HepG2 (cell line): ENCODE measurements around the gene RAD18. TPM values are rescaled to one million over a fixed set of nuclear protein-coding genes. Genes with fewer than 3 reads are reported as not detected.
A peak's percentile ranks its signal among the peaks of the same experiment; 100 is the strongest.

ENCODE experiments used
- ATRX ChIP-seq: sonication (generic); formaldehyde crosslinking; IDR thresholded peaks from 2 replicates; pipeline ENCODE4 v1.4.0; 2020; ENCODE audit warnings: missing genetic modification reagents, borderline replicate concordance
- BHLHE40 ChIP-seq: IDR thresholded peaks from 2 replicates; pipeline ENCODE4 v1.6.1; 2011; ENCODE audit warnings: low read length, improper control_type of control experiment
- ELF4 ChIP-seq: sonication (generic); formaldehyde crosslinking; IDR thresholded peaks from 2 replicates; pipeline ENCODE4 v1.5.0; 2020; ENCODE audit warnings: missing genetic modification reagents, mild to moderate bottlenecking, moderate library complexity, borderline replicate concordance
- FOSL2 ChIP-seq: sonication (generic); formaldehyde crosslinking; IDR thresholded peaks from 2 replicates; pipeline ENCODE4 v1.4.0; 2020; ENCODE audit warnings: missing genetic modification reagents
- HMG20A ChIP-seq: IDR thresholded peaks from 2 replicates; pipeline ENCODE4 v1.6.1; 2016; ENCODE audit warnings: borderline replicate concordance
- HMG20B ChIP-seq: conservative IDR thresholded peaks from 2 replicates; pipeline ENCODE4 v1.6.1; 2016; ENCODE audit warnings: missing genetic modification reagents, missing compliant biosample characterization
- IKZF1 ChIP-seq: fragments of 450-650 bp; IDR thresholded peaks from 2 replicates; pipeline ENCODE4 v1.7.1; 2016
- KAT8 ChIP-seq: IDR thresholded peaks from 2 replicates; pipeline ENCODE4 v1.6.1; 2016; ENCODE audit warnings: missing genetic modification reagents, missing compliant biosample characterization
- RBFOX2 ChIP-seq: fragments of 200-400 bp; formaldehyde crosslinking; IDR thresholded peaks from 2 replicates; pipeline ENCODE4 v1.6.1; 2017; ENCODE audit warnings: low read depth, mild to moderate bottlenecking, low read length
- RNF2 ChIP-seq: fragments of 450-650 bp; conservative IDR thresholded peaks from 2 replicates; pipeline ENCODE4 v1.6.1; 2016; ENCODE audit warnings: low read depth
- RORA ChIP-seq: sonication (generic); formaldehyde crosslinking; IDR thresholded peaks from 2 replicates; pipeline ENCODE4 v1.5.0; 2020; ENCODE audit warnings: mild to moderate bottlenecking, missing genetic modification reagents, moderate library complexity
- RXRA ChIP-seq: sonication (generic); formaldehyde crosslinking; IDR thresholded peaks from 2 replicates; pipeline ENCODE4 v1.5.1; 2020; ENCODE audit warnings: missing genetic modification reagents
- SALL1 ChIP-seq: sonication (generic); formaldehyde crosslinking; IDR thresholded peaks from 2 replicates; pipeline ENCODE4 v1.8.0; 2022; ENCODE audit warnings: mild to moderate bottlenecking, missing genetic modification reagents
- TBL1XR1 ChIP-seq: fragments of 150-350 bp; IDR thresholded peaks from 2 replicates; pipeline ENCODE4 v1.6.1; 2014; ENCODE audit warnings: borderline replicate concordance, low read length; ENCODE audit not compliant: partially characterized antibody
- WIZ ChIP-seq: sonication (generic); formaldehyde crosslinking; IDR thresholded peaks from 2 replicates; pipeline ENCODE4 v1.5.1; 2020; ENCODE audit warnings: mild to moderate bottlenecking, missing genetic modification reagents
- ZKSCAN1 ChIP-seq: fragments of 150-350 bp; IDR thresholded peaks from 2 replicates; pipeline ENCODE4 v1.6.1; 2014; ENCODE audit warnings: low read length
- ZNF44 ChIP-seq: sonication (generic); formaldehyde crosslinking; IDR thresholded peaks from 2 replicates; pipeline ENCODE4 v1.5.1; 2020; ENCODE audit warnings: mild to moderate bottlenecking, missing genetic modification reagents
- ZNF644 ChIP-seq: IDR thresholded peaks from 2 replicates; pipeline ENCODE4 v1.6.1; 2016; ENCODE audit warnings: low read depth
- polyA plus RNA-seq, 8 experiments: library from polyadenylated mRNA; depleted of rRNA in 3 of 8; stranded (reverse) in 7 of 8; unstranded in 1 of 8; fragments of >200 nt; fragmentation: Illumina TruSeq in 4 of 8; extraction: Trizol in 4 of 8; gene quantifications; 2 replicates each; pipeline versions ENCODE4 v1.2.1 to v1.2.3, GENCODE V29; 2011 to 2016; ENCODE audit warnings: low read depth in 4 of 8, missing spikeins in 1 of 8, mixed read lengths in 1 of 8; ENCODE audit not compliant: insufficient read depth in 1 of 8
- total RNA-seq, 5 experiments: library from RNA; depleted of rRNA; stranded (reverse); fragments of >200 nt; fragmentation: Illumina TruSeq; extraction: Trizol; gene quantifications; 2 replicates each; pipeline ENCODE4 v1.2.3, GENCODE V29; 2016; ENCODE audit warnings: low read depth in 1 of 5
- TF ChIP-seq, protein P1 (sequence below): sonication (generic); formaldehyde crosslinking; IDR thresholded peaks from 2 replicates; pipeline ENCODE4 v1.9.0; 2021; ENCODE audit warnings: mild to moderate bottlenecking, missing genetic modification reagents
- TF ChIP-seq, protein P2 (sequence below): sonication (generic); formaldehyde crosslinking; IDR thresholded peaks from 2 replicates; pipeline ENCODE4 v1.4.0; 2020; ENCODE audit warnings: missing genetic modification reagents
- TF ChIP-seq, protein P3 (sequence below): sonication (generic); formaldehyde crosslinking; IDR thresholded peaks from 2 replicates; pipeline ENCODE4 v1.4.0; 2020; ENCODE audit warnings: missing genetic modification reagents
- TF ChIP-seq, protein P4 (sequence below): fragments of 450-650 bp; IDR thresholded peaks from 2 replicates; pipeline ENCODE4 v1.6.1; 2016
- TF ChIP-seq, protein P5 (sequence below): sonication (generic); formaldehyde crosslinking; IDR thresholded peaks from 2 replicates; pipeline ENCODE4 v1.5.1; 2020; ENCODE audit warnings: missing genetic modification reagents, mild to moderate bottlenecking, borderline replicate concordance

The RAD18 gene
- total and polyA plus RNA-seq, 2 of the 13 experiments (the other 11 are each of a cell fraction or from before 2014, with no cell fraction given): 5.9 to 20.7 TPM

DNA sequence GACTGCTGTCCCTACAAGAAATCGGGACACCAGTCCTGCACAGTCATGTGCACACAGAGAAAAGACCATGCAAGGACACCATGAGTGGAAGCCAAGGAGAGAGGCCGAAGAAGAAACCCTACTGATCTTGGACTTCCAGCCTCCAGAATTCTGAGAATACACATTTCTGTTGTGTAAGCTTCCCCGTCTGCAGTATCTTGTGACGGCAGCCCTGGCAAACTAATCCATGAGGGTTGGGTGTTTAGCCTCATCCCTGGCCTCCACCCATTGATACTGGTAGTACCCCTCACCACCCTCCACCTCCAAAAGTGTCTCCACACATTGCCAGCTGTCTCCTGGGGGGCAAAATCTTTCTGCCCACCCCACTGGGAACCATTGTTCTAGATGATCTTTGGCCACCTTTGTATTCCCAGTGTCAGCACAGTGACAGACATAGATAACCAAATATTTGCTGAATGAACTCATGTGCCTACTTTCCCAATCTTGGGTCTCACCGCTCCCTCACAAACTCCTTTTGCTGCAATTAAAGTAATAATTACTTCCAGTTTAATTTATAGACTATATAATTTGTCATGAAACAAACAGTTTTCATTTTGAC is 83.8 kb downstream of the RAD18 start (continued):
- TF ChIP-seq, protein P1, sequence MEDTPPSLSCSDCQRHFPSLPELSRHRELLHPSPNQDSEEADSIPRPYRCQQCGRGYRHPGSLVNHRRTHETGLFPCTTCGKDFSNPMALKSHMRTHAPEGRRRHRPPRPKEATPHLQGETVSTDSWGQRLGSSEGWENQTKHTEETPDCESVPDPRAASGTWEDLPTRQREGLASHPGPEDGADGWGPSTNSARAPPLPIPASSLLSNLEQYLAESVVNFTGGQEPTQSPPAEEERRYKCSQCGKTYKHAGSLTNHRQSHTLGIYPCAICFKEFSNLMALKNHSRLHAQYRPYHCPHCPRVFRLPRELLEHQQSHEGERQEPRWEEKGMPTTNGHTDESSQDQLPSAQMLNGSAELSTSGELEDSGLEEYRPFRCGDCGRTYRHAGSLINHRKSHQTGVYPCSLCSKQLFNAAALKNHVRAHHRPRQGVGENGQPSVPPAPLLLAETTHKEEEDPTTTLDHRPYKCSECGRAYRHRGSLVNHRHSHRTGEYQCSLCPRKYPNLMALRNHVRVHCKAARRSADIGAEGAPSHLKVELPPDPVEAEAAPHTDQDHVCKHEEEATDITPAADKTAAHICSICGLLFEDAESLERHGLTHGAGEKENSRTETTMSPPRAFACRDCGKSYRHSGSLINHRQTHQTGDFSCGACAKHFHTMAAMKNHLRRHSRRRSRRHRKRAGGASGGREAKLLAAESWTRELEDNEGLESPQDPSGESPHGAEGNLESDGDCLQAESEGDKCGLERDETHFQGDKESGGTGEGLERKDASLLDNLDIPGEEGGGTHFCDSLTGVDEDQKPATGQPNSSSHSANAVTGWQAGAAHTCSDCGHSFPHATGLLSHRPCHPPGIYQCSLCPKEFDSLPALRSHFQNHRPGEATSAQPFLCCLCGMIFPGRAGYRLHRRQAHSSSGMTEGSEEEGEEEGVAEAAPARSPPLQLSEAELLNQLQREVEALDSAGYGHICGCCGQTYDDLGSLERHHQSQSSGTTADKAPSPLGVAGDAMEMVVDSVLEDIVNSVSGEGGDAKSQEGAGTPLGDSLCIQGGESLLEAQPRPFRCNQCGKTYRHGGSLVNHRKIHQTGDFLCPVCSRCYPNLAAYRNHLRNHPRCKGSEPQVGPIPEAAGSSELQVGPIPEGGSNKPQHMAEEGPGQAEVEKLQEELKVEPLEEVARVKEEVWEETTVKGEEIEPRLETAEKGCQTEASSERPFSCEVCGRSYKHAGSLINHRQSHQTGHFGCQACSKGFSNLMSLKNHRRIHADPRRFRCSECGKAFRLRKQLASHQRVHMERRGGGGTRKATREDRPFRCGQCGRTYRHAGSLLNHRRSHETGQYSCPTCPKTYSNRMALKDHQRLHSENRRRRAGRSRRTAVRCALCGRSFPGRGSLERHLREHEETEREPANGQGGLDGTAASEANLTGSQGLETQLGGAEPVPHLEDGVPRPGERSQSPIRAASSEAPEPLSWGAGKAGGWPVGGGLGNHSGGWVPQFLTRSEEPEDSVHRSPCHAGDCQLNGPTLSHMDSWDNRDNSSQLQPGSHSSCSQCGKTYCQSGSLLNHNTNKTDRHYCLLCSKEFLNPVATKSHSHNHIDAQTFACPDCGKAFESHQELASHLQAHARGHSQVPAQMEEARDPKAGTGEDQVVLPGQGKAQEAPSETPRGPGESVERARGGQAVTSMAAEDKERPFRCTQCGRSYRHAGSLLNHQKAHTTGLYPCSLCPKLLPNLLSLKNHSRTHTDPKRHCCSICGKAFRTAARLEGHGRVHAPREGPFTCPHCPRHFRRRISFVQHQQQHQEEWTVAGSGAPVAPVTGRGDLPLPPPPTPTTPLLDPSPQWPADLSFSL: no peak
- TF ChIP-seq, protein P2, sequence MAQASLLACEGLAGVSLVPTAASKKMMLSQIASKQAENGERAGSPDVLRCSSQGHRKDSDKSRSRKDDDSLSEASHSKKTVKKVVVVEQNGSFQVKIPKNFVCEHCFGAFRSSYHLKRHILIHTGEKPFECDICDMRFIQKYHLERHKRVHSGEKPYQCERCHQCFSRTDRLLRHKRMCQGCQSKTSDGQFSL (CRISPR knock-in tag): no peak
- TF ChIP-seq IKZF1 (no peak), RBFOX2 (no peak), KAT8 (CRISPR knock-in tag) (no peak), ZNF644 (CRISPR knock-in tag) (0 out of 2 replicates have a peak, but pooled peaks have one; percentile 31), FOSL2 (peak; percentile 75), ELF4 (CRISPR knock-in tag) (no peak), ZNF44 (CRISPR knock-in tag) (no peak), TBL1XR1 (no peak), RXRA (CRISPR knock-in tag) (no peak), BHLHE40 (0 out of 2 replicates have a peak, but pooled peaks have one; percentile 18), RORA (CRISPR knock-in tag) (no peak), HMG20A (CRISPR knock-in tag) (peak; percentile 24; the same call in 1 of the 2 replicates), SALL1 (CRISPR knock-in tag) (peak; percentile 69), ATRX (CRISPR knock-in tag) (no peak), ZKSCAN1 (no peak), WIZ (CRISPR knock-in tag) (no peak), RNF2 (no peak), HMG20B (no peak)
- TF ChIP-seq, protein P3, sequence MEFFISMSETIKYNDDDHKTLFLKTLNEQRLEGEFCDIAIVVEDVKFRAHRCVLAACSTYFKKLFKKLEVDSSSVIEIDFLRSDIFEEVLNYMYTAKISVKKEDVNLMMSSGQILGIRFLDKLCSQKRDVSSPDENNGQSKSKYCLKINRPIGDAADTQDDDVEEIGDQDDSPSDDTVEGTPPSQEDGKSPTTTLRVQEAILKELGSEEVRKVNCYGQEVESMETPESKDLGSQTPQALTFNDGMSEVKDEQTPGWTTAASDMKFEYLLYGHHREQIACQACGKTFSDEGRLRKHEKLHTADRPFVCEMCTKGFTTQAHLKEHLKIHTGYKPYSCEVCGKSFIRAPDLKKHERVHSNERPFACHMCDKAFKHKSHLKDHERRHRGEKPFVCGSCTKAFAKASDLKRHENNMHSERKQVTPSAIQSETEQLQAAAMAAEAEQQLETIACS (CRISPR knock-in tag): no peak
- TF ChIP-seq, protein P4, sequence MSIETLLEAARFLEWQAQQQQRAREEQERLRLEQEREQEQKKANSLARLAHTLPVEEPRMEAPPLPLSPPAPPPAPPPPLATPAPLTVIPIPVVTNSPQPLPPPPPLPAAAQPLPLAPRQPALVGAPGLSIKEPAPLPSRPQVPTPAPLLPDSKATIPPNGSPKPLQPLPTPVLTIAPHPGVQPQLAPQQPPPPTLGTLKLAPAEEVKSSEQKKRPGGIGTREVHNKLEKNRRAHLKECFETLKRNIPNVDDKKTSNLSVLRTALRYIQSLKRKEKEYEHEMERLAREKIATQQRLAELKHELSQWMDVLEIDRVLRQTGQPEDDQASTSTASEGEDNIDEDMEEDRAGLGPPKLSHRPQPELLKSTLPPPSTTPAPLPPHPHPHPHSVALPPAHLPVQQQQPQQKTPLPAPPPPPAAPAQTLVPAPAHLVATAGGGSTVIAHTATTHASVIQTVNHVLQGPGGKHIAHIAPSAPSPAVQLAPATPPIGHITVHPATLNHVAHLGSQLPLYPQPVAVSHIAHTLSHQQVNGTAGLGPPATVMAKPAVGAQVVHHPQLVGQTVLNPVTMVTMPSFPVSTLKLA: no peak
- TF ChIP-seq, protein P5, sequence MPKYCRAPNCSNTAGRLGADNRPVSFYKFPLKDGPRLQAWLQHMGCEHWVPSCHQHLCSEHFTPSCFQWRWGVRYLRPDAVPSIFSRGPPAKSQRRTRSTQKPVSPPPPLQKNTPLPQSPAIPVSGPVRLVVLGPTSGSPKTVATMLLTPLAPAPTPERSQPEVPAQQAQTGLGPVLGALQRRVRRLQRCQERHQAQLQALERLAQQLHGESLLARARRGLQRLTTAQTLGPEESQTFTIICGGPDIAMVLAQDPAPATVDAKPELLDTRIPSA (CRISPR knock-in tag): no peak
